Esophagus muscularis mucosa (tissue), 4 donors: Measurements from ENCODE around the gene CLIP1. TPM values are rescaled to one million over a fixed set of nuclear protein-coding genes. Genes with fewer than 3 reads are reported as not detected.

ENCODE experiments used
- DNase-seq: peaks from one replicate; pipeline ENCODE4 v3.0.0-alpha.2; 2017; ENCODE audit errors: extremely low spot score
- H3K27ac ChIP-seq, 4 donors: fragments of 200-600 bp; sonication (generic); replicated peaks in 1 of 4; 1 replicate in 3 of 4; 2 replicates in 1 of 4; pipeline ENCODE4 v1.5.1; 2016 to 2019; ENCODE audit warnings: mild to moderate bottlenecking in 1 of 4
- H3K27me3 ChIP-seq, 4 donors: fragments of 200-600 bp; sonication (generic); one replicate each; pipeline versions ENCODE4 v1.5.1 to v1.6.0; 2016 to 2019
- H3K36me3 ChIP-seq, 4 donors: fragments of 200-600 bp; sonication (generic); one replicate each; pipeline ENCODE4 v1.5.1; 2016 to 2019
- H3K4me1 ChIP-seq, 4 donors: fragments of 200-600 bp; sonication (generic); one replicate each; pipeline ENCODE4 v1.5.1; 2016 to 2019
- H3K4me3 ChIP-seq, 4 donors: fragments of 200-600 bp; sonication (generic); 1 replicate in 2 of 4; 2 replicates in 2 of 4; pipeline ENCODE4 v1.5.1; 2016 to 2019; ENCODE audit warnings: mild to moderate bottlenecking in 4 of 4, moderate library complexity in 1 of 4
- H3K9me3 ChIP-seq, 4 donors: fragments of 200-600 bp; sonication (generic); 1 replicate in 3 of 4; 2 replicates in 1 of 4; pipeline ENCODE4 v1.5.1; 2016 to 2019
- CTCF ChIP-seq, 3 experiments: fragments of 200-600 bp in 2 of 3; fragments of 450-650 bp in 1 of 3; sonication (generic) in 2 of 3; IDR thresholded peaks; one replicate each; pipeline ENCODE4 v1.5.1; 2017 to 2019; ENCODE audit warnings: antibody characterized with exemption in 3 of 3, mild to moderate bottlenecking in 2 of 3, moderate library complexity in 1 of 3
- EP300 ChIP-seq: sonication (generic); formaldehyde crosslinking; IDR thresholded peaks from one replicate; pipeline ENCODE4 v1.6.1; 2017; ENCODE audit warnings: antibody characterized with exemption
- POLR2A ChIP-seq: fragments of 450-650 bp; IDR thresholded peaks from one replicate; pipeline ENCODE4 v1.6.1; 2017; ENCODE audit warnings: antibody characterized with exemption, moderate library complexity, mild to moderate bottlenecking, low read depth
- POLR2AphosphoS5 ChIP-seq, 2 donors: sonication (generic); formaldehyde crosslinking; IDR thresholded peaks; one replicate each; pipeline ENCODE4 v1.6.1; 2017; ENCODE audit warnings: antibody characterized with exemption in 2 of 2
- WGBS: methylation state at CpG from one replicate; pipeline ENCODE4 v1.1.5; 2018; 5-methylcytosine and 5-hydroxymethylcytosine counted together
- intact Hi-C: fragments of 100-400 bp; cut with DNase I; formaldehyde crosslinking; loops from one replicate; pipeline ENCODE4 v1.15.1; 2023
- total RNA-seq, 4 donors: library from RNA; depleted of rRNA; stranded (reverse); fragments of >200 nt; gene quantifications; one replicate each; pipeline versions ENCODE4 v1.1.0 to v1.2.1, GENCODE V29; 2016

The CLIP1 gene
- total RNA-seq, 4 donors from 2014 or later: 234 to 263 (median 250) TPM

- Histone ChIP-seq H3K36me3 (peaks cover 51 to 96% (median 93%) of the 10 kb centered on the region in 4 donors), H3K27me3 (no peaks in the 10 kb centered on the region), H3K4me3 (no peak overlapping the region), H3K4me1 (peaks cover 5 to 18% (median 15%) of the 10 kb centered on the region in 4 donors), H3K9me3 (no peaks in the 10 kb centered on the region), H3K27ac (peak overlapping the region; percentile 56 to 67 (median 64))
- intact Hi-C loops: no loop called here
- 61% methylated on average over 8 of the region's 8 CpGs for WGBS
- DNase-seq: no peak
- TF ChIP-seq POLR2AphosphoS5 (IDR thresholded peaks at IDR 0.05) (peak; percentile 14 to 51), CTCF (IDR thresholded peaks at IDR 0.05) (no peak)
These were observed 103.6 kb downstream of the CLIP1 start for GRCh38 chr12:122318607-122319605.

- DNase-seq: no peak
- no peaks in the 10 kb centered on the region for H3K4me1 ChIP-seq
- intact Hi-C loops: no loop called here
- no peaks in the 10 kb centered on the region for H3K27me3 ChIP-seq
- peaks cover 53 to 99% (median 84%) of the 10 kb centered on the region in 4 donors for H3K36me3 ChIP-seq
- TF ChIP-seq CTCF (IDR thresholded peaks at IDR 0.05): no peak
- TF ChIP-seq POLR2A: no peak
- no peak for TF ChIP-seq POLR2AphosphoS5 (IDR thresholded peaks at IDR 0.05)
- TF ChIP-seq EP300: no peak
- H3K4me3 ChIP-seq: no peak overlapping the region
- no peak overlapping the region for H3K27ac ChIP-seq
- 95% methylated on average over 5 of the region's 5 CpGs for whole genome bisulfite sequencing
- H3K9me3 ChIP-seq: no peaks in the 10 kb centered on the region
These were observed 109.5 kb downstream of the CLIP1 start for GRCh38 chr12:122312926-122313325.

- intact Hi-C loops: no loop called here
- no peak overlapping the region for H3K27ac ChIP-seq
- DNase-seq: no peak
- H3K4me1 ChIP-seq: no peaks in the 10 kb centered on the region
- H3K27me3 ChIP-seq: no peaks in the 10 kb centered on the region
- H3K4me3 ChIP-seq: no peak overlapping the region
- H3K9me3 ChIP-seq: no peaks in the 10 kb centered on the region
- H3K36me3 ChIP-seq: peaks cover 61 to 97% (median 79%) of the 10 kb centered on the region in 4 donors
- TF ChIP-seq CTCF (IDR thresholded peaks at IDR 0.05) (no peak), POLR2A (no peak), POLR2AphosphoS5 (IDR thresholded peaks at IDR 0.05) (no peak), EP300 (no peak)
- 93% methylated on average over 5 of the region's 5 CpGs for WGBS
These were observed 110.8 kb downstream of the CLIP1 start for GRCh38 chr12:122311696-122312095.

GRCh38 chr12:122310626-122311333 is 111.7 kb downstream of the CLIP1 start:
- intact Hi-C loops: no loop called here
- Histone ChIP-seq H3K4me3 (no peak overlapping the region), H3K27me3 (no peaks in the 10 kb centered on the region), H3K27ac (no peak overlapping the region), H3K36me3 (peaks cover 63 to 97% (median 79%) of the 10 kb centered on the region in 4 donors), H3K9me3 (no peaks in the 10 kb centered on the region), H3K4me1 (no peaks in the 10 kb centered on the region)
- TF ChIP-seq POLR2AphosphoS5 (IDR thresholded peaks at IDR 0.05) (no peak), CTCF (IDR thresholded peaks at IDR 0.05) (no peak), POLR2A (no peak), EP300 (no peak)
- no peak for DNase-seq
- 89% methylated on average over 3 of the region's 3 CpGs for WGBS
